A549 (cell line): Measurements from ENCODE around the gene KIF16B.

Experiments used
- CHD4 ChIP-seq: fragments of 200-600 bp; sonication (generic); IDR thresholded peaks from 2 replicates; pipeline ENCODE4 v1.6.1; 2016; ENCODE audit warnings: antibody characterized with exemption, mild to moderate bottlenecking, borderline replicate concordance
- EHMT2 ChIP-seq: fragments of 200-600 bp; sonication (generic); IDR thresholded peaks from 2 replicates; pipeline ENCODE4 v1.6.1; 2016; ENCODE audit warnings: antibody characterized with exemption, low read depth, mild to moderate bottlenecking, moderate library complexity
- KDM5A ChIP-seq: fragments of 200-600 bp; sonication (generic); IDR thresholded peaks from 2 replicates; pipeline ENCODE4 v1.6.1; 2016; ENCODE audit warnings: antibody characterized with exemption, mild to moderate bottlenecking
- POLR2A ChIP-seq: IDR thresholded peaks from 2 replicates; pipeline ENCODE4 v1.6.1; 2012; ENCODE audit warnings: mild to moderate bottlenecking, low read length
- SMC3 ChIP-seq: fragments of >200 bp; sonication (Bioruptor Twin); formaldehyde crosslinking; IDR thresholded peaks from 3 replicates; pipeline ENCODE4 v1.6.1; 2018; ENCODE audit warnings: inconsistent platforms
- ZFP36 ChIP-seq: fragments of 450-650 bp; IDR thresholded peaks from 2 replicates; pipeline ENCODE4 v1.6.1; 2014; ENCODE audit warnings: borderline replicate concordance; ENCODE audit not compliant: partially characterized antibody
- TF ChIP-seq, protein P1 (sequence below): fragments of >200 bp; sonication (Bioruptor Twin); formaldehyde crosslinking; IDR thresholded peaks from 3 replicates; pipeline ENCODE4 v1.6.1; 2016
- TF ChIP-seq, protein P2 (sequence below): fragments of >200 bp; sonication (Bioruptor Twin); formaldehyde crosslinking; IDR thresholded peaks from 3 replicates; pipeline ENCODE4 v1.5.1; 2016
- TF ChIP-seq, protein P3 (sequence below): fragments of 250-450 bp; sonication (Bioruptor Pico); IDR thresholded peaks from 2 replicates; pipeline ENCODE4 v1.5.0; 2020; ENCODE audit warnings: low read depth, mild to moderate bottlenecking, moderate library complexity

DNA sequence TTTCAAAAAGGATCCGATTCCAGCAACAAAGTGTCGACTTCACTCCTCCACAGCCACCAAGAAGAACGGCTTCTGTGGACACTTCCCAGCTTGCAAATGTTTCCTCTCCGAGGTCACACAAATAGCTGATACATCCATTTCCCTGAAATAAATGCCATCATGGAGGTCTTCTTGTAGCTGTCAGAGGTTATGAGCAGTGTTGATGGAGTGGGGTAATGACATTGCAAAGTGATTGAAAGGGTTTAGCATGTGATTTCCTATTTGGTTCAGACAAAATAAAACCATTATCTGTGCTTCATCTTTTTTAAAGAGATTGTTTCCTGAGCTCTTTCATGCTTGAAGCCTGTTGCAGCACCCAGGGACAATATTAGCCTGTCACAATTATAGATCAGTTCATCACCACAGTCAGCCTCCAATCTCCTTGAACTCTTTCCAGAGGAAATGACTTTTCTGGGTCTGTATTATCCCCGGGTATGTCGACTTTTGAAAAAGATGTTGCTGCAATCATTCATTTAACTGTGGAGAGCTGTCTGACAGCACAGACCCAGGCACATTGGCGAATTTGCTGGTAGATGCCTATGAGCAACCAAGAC lies 16.9 kb upstream of the KIF16B start:
- TF ChIP-seq, protein P1, sequence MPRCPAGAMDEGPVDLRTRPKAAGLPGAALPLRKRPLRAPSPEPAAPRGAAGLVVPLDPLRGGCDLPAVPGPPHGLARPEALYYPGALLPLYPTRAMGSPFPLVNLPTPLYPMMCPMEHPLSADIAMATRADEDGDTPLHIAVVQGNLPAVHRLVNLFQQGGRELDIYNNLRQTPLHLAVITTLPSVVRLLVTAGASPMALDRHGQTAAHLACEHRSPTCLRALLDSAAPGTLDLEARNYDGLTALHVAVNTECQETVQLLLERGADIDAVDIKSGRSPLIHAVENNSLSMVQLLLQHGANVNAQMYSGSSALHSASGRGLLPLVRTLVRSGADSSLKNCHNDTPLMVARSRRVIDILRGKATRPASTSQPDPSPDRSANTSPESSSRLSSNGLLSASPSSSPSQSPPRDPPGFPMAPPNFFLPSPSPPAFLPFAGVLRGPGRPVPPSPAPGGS = no peak
- TF ChIP-seq, protein P2, sequence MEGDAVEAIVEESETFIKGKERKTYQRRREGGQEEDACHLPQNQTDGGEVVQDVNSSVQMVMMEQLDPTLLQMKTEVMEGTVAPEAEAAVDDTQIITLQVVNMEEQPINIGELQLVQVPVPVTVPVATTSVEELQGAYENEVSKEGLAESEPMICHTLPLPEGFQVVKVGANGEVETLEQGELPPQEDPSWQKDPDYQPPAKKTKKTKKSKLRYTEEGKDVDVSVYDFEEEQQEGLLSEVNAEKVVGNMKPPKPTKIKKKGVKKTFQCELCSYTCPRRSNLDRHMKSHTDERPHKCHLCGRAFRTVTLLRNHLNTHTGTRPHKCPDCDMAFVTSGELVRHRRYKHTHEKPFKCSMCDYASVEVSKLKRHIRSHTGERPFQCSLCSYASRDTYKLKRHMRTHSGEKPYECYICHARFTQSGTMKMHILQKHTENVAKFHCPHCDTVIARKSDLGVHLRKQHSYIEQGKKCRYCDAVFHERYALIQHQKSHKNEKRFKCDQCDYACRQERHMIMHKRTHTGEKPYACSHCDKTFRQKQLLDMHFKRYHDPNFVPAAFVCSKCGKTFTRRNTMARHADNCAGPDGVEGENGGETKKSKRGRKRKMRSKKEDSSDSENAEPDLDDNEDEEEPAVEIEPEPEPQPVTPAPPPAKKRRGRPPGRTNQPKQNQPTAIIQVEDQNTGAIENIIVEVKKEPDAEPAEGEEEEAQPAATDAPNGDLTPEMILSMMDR = no peak
- TF ChIP-seq CHD4 (no peak), ZFP36 (no peak), EHMT2 (no peak), KDM5A (no peak), POLR2A (no peak), SMC3 (no peak)
- TF ChIP-seq, protein P3, sequence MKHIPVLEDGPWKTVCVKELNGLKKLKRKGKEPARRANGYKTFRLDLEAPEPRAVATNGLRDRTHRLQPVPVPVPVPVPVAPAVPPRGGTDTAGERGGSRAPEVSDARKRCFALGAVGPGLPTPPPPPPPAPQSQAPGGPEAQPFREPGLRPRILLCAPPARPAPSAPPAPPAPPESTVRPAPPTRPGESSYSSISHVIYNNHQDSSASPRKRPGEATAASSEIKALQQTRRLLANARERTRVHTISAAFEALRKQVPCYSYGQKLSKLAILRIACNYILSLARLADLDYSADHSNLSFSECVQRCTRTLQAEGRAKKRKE = no peak
